Measurements from ENCODE around the gene ACHE.

The ACHE gene

DNA sequence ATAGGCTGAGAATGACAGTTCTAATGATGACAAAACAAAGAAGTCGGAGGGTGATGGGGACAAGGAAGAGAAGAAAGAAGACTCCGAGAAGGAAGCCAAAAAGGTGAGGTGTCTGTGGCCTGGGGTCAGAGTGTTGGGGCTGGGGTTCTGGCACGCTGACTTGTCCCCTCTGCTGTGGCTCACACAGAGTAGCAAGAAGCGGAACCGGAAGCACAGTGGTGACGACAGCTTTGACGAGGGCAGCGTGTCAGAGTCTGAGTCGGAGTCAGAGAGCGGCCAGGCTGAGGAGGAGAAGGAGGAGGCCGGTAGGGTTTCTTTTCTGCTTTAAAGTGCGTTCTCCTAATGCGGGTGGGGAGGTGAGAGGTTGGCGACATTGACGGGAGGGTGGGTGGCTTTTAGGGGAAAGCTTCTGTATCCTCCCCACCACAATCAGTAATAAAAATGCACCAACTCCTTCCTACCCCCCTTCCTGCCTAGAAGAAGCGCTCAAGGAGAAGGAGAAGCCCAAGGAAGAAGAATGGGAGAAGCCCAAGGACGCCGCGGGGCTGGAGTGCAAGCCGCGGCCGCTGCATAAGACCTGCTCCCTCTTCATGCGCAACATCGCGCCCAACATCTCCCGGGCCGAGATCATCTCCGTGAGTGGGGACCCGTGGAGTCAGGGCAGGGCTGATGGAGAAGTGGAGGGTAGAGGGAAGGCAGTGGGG lies 10.8 kb downstream of the ACHE start:
- DNase-seq (ENCODE audit: low spot score): no peak

DNA sequence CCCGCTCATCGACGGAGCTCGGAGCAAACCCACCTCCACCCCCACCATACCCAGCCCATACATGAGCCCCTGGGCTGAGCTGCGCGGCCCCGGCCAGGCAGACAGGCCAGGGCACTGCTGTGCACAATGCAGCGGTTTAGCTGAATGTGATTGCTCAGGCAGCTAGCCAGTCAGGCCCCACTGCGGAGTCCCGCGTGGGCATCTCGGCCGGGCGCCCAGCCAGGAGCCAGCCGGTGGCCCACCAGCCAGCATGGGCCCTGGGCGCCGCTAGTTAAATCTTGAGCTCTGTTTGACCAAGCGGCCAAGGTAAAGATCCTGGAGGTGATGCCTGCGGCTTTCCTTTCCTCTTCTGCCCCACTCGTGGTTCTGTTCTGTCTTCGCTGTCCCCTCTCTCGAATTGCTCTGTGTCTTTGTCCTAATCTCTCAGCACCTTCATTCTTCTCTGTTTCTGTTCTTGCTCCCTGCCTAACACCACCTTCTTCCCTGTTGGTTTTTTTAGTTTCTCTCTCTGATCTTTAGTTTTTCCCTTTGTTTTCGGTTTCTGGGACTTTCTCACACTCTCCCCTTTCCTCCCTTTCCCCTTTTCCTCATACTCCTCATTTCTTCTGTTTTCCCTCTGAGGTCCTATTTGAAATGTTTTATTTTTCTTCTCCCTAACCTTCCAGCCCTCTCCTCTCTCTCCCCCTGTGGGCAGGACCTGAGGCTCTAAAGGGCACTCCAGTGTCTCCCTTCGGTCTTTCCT lies 12.7 kb downstream of the ACHE start:
- no peak for DNase-seq (ENCODE audit: low spot score)

DNA sequence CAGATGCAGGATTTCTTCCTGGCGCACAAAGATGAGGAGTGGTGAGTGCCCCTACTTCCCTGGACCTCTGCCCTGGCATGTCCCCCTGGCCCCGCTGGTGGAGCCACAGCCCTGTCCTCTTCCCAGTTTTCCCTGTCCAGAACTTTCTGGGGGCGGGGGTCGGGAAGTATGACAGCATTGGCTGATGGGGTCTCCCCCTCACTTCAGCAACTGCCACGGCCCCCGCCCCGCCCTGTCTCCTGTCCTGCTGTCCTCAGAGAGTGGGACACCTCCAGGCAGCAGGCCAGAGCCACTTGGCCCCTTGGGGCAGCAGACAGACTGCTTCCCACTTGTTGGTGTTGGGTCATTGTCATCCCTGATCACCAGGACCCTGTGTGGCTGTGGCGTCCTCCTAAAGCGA lies 13.5 kb downstream of the ACHE start:
- DNase-seq (ENCODE audit: low spot score): no peak

DNA sequence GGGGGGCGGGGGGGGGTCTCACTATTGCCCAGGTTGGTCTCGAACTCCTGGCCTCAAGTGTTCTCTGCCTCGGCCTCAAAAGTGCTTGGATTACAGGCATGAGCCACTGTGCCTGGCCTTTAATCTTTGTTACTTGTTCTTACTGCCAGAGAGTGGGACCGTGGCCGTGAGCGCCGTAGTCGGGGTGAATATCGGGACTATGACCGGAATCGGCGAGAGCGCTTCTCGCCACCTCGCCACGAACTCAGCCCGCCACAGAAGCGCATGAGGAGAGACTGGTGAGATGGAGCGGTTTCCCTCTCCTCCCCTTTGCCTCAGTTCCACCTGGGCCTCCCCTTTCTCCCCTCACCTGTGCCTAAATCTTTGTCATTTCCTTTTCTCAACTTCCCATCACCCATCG lies 14.6 kb downstream of the ACHE start:
- no peak for DNase-seq (ENCODE audit: low spot score)

DNA sequence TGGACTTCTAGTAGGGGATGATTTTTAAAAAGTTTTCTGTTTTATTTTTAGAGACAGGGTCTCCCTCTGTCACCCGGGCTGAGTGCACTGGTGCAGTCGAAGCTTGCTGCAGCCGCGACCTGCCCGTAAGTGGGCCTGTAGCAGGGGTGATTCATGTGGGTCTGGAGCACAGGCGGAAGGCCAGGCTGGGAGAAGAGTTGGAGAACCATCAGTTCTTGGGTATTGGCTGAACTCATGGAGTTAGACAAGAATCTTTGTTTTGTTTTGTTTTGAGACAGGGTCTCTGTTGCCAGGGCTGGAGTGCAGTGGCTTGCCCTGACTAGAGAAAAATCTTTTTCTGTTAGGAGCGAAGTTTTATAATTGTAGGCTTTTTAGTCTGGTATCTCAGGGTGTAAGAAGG lies 15.0 kb downstream of the ACHE start:
- DNase-seq (ENCODE audit: low spot score): no peak

DNA sequence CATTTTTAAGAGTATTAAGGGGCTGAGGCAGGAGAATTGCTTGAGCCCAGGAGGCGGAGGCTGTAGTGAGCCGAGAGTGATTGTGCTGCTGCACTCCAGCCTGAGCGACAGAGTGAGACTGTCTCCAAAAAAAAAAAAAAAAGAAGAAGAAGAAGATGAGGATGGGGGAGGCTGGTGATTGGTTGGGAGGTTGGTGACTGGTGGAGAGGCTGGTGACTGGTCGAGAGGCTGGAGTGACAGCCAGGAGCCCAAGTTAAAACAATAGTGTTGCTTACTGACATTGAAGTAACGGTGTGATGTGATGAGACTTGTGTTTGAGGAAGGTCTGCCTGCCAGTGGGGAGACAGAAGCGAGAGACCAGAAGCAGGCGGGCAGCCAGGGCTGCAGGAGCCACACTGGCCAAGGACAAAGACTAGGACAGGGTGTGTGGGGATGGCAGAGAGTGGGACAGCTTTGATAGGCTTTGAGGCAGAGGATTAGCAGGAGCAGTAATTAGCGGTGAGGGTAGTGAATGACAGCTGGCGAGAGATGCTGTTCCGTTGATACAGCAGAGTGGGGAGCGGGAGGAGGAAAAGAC lies 15.9 kb downstream of the ACHE start:
- no peak for DNase-seq (ENCODE audit: low spot score)

DNA sequence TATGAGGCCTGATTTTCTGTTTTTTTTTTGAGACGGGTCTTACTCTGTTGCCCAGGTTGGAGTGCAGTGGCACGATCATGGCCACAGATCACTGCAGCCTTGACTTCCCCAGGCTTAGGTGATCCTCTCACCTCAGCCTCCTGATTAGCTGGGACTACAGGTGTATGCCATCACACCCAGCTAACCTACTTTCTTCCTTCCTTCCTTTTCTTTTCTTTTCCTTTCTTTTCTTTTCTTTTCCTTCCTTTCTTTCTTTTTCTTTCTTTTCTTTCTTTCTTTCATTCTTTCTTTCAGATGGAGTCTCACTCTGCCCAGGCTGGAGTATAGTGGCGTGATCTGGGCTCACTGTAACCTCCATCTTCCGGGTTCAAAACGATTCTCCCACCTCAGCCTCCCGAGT lies 17.0 kb downstream of the ACHE start:
- no peak for DNase-seq (ENCODE audit: low spot score)

DNA sequence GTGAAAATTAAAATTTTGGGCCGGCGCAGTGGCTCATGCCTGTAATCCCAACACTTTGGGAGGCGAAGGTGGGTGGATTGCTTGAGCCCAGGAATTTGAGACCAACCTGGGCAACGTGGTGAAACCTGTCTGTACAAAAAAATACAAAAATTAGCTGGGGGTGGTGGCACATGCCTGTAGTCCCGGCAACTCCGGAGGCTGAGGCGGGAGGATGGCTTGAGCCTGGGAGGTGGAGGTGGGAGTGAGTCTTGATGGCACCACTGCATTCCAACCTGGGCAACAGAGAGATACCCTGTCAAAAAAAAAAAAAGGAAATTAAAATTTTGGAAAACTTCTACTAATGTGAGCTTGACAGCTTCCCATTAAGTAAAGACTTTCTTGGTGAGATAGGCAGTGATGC lies 17.7 kb downstream of the ACHE start:
- DNase-seq (ENCODE audit: low spot score): no peak

DNA sequence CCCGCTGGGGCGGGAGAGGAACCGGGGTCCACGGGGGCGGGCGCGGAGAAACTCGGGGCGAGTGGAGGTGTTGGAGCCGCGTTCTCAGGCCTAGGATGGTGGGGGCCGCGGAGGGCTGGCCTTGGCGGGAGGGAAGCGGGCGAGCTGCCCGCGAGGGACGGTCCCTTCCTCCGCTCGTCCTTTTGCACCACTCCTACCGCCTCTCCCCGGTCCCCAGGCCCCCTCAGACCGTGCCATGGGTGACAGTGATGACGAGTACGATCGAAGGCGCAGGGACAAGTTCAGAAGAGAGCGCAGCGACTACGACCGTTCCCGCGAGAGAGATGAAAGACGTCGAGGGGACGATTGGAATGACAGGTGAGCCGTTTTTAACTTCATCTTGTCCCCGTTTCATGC lies 20.3 kb downstream of the ACHE start:
- DNase-seq (ENCODE audit: low spot score): peak; percentile 70

DNA sequence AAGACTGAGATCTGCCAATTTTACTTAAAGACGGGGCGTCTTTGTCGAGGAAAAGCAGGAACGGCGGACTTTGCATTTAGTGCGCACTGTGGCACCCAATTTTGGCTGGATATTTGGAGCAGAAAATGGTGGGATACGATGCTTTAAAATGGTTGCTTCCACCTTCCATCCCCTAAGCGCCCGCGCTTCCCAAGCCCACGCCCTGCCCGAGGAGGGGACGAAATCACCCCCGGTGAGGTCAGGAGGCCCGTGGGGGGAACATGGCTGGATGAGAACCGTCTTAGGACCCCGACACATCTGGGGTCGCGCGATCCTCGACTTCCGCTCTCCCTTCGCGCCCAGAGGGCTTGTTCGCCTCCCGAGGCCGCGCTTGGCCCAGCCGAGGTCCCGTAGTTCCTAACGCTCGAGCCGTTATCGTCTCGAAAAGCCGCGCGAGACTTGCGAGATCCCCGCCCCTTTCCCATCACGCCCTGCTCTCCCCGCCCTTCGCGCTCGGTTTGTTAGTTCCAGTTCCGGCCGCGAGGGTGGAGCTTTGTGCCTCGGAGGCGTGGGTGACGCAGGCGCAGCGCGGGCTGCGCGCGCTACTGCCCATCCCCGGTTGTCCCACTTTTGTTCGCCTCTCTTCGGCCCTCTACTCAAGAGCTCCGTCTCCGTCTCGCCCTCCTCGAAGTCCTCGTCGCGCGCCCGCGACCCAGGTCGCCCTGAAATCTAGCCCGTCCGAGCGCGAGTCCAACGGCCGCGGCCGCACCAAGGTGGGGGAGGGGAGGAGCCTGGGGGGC lies 20.9 kb downstream of the ACHE start, which contains the start of gene SRRT:
SRRT (plus strand) TSS at position 527 of the 779 bp plus-strand sequence. CDS start 488 bp downstream, outside the sequence.
- peak; percentile 99 for DNase-seq (ENCODE audit: low spot score)

DNA sequence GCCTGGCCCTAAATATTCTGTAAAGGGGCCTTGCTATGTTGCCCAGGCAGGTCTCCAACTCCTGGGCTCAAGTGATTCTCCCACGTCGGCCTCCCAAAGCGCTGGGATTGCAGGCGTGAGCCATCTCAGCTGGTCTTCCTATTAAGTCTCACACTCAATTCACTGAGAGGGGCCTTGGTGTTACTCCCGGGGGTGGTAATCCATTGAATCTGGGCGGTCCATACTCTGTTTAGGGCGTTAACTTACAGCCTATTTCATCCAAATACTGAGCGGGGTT lies 21.4 kb downstream of the ACHE start:
- DNase-seq (ENCODE audit: low spot score): no peak

DNA sequence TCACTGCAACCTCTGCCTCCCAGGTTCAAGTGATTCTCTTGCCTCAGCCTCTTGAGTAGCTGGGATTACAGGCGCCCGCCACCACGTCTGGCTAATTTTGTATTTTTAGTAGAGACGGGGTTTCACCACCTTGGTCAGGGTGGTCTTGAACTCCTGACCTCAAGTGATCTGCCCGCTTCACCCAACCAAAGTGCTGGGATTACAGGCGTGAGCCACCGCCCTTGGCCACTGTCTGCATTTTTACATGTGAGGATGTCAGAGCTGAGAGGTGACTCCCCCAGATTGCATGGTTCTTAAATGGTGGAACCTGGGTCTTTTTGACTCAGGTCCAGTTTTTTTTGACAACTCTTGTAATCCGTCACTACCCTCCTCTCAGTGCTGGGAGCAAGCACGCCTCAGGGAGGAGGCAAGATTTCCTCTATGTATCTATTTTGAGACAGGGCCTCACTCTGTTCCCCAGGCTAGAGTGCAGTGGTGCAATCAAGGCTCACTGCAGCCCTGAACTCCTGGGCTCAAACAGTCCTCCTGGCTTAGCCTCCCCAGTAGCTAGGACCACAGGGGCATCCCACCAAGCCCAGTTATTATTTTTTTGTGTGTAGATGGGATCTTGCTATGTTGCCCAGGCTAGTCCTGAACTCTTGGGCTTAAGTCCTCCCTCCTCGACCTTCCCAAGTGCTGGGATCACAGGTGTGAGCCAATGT lies 21.9 kb downstream of the ACHE start:
- DNase-seq (ENCODE audit: low spot score): no peak

DNA sequence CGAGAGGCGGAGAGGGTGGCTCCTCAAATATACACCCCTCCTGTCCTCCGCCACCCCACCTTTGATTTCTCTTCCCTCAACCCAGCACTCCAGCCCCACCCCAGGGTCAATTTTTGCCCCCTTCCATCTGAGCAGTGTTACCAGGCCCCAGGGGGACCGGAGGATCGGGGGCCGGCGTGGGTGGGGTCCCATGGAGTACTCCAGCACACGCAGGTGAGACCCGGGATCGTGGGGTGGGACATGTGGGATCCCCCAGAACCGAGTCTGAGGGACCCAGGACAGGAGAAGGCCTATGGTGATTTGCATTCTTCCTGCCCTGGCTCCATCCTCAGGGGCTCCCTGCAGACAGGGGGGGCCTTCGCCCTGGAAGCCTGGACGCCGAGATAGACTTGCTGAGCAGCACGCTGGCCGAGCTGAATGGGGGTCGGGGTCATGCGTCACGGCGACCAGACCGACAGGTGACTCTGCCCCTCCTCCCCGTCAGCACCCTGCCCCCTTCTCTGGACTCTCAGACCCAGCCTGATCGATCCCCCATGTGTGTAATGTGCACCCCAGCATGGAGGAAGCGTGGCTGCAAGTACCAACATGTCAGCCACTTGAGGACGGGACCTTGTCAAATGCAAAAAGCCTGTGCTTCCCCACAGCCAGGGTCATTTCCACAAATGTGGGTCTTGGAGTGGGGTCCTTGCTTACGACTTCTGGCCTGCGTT lies 27.8 kb downstream of the ACHE start:
- DNase-seq (ENCODE audit: low spot score): no peak

DNA sequence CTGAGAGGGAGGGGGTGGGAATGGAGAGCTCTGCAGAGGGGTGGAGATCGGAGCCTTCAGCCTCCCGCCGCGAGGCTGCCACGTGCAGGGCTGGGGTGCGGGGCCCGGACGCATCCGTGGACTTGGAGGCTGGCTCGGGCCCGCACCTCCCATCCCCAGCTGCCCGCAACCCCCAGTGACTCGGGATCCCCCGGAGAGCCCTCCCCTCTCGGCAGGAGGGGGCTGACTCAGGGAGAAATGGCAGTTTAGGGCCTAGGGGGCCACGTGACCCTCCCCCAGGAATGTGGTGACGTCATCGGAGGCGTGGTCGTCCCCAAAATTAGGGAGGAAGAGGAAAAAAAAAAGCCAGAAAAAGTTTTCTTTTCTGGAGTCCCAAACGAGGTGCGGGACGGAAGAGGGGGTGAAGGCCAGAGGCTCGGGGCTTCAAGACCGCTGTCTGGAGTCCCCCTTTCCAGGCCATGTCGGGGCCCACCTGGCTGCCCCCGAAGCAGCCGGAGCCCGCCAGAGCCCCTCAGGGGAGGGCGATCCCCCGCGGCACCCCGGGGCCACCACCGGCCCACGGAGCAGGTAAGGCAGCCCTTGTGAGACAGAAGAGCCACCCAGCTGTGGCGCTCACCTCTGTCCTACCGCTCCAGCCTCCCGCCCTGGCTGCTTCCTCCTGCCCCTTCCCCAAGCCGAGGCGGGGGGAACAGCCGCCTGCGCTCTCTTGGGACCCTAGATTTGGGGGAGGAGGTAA lies 28.5 kb downstream of the ACHE start, which contains the start of gene TRIP6:
TRIP6 (plus strand) TSS at position 348 of the 736 bp plus-strand sequence; CDS start at position 459, 111 bp downstream.
- DNase-seq (ENCODE audit: low spot score): peak; percentile 82

DNA sequence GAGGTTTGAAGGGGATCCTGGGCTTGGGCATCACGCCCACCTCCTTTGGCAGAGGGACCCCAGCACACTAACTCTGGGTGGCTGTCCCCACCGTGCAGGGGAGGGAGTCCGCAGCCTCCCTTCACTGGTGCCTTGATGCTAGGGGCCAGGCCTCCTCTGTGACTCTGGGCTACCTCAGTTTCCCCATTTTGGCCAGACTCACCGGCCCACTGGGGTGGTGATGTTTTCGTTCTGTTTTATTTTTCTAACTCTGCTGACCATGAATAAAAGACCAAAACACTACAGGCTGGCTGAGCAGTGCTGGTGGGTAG lies 29.0 kb downstream of the ACHE start:
- no peak for DNase-seq (ENCODE audit: low spot score)

DNA sequence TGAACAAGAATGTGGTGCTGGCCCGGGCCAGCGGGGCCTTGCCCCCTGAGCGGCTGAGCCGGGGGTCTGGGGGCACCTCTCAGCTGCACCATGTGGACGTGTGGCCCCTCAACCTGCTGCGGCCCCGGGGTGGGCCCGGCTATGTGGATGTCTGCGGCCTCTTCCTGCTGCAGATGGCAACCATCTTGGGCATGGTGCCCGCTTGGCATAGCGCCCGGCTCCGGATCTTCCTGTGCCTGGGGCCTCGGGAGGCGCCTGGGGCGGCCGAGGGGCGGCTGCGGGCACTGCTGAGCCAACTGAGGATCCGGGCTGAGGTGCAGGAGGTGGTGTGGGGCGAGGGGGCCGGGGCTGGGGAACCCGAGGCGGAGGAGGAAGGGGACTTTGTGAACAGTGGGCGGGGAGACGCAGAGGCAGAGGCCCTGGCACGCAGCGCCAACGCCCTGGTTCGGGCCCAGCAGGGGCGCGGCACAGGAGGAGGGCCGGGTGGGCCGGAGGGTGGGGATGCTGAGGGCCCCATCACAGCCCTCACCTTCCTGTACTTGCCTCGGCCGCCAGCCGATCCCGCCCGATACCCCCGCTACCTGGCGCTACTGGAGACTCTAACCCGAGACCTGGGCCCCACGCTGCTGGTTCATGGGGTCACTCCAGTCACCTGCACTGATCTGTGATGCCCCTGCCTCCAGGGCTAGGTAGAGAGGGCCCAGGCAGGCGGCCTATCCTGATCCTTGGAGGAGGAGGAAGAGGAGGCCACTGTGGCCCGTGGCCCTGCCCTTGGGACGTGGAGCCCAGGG lies 29.6 kb downstream of the ACHE start:
- DNase-seq (ENCODE audit: low spot score): peak; percentile 77

DNA sequence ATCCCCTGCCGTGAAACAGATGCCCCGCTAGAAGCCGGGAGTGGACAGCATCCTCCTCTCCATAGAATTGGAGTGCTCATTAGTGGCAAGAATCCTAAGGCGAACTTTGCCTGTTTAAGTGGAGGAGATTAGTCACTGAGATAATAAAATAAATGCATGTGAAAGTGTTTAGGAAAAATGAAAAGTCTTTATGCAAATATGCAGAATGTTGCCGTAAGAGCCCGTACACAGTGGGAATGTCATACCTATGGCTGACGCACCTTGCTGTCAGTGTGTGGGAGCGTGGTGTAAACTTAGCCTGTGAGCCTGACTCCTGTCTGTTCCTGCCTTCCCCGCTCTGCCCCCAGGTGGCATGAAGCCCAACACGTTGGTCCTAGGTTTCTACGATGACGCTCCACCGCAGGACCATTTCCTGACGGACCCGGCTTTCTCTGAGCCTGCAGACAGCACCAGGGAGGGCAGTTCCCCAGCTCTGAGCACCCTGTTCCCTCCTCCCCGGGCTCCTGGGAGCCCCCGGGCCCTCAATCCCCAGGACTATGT lies 30.2 kb downstream of the ACHE start:
- DNase-seq (ENCODE audit: low spot score): peak; percentile 90

DNA sequence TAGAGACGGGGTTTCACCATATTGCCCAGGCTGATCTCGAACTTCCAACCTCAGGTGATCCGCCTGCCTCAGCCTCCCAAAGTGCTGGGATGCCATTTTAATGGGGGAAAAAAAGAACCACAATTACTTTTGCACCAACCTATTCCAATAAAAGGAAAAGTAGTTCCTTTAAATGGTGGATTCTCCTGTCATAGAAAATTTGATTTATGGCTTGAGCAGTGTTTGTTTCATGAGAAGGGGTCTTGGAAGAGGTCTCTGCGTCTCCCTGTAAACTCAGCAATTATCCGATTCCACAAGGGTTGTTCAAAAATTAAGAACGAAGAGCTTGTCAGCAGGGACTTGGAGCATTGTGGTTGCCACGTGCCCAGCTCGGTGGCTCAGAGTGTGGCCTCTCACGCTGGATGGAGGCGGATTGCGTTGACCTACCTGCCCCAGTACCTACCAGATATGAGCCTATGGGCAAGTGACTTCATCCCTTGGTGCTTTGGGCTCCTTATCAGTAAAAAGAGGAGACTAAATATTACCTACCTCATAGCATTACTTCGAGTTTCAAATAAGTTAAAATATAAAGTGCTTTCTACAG lies 31.3 kb downstream of the ACHE start:
- DNase-seq (ENCODE audit: low spot score): no peak

DNA sequence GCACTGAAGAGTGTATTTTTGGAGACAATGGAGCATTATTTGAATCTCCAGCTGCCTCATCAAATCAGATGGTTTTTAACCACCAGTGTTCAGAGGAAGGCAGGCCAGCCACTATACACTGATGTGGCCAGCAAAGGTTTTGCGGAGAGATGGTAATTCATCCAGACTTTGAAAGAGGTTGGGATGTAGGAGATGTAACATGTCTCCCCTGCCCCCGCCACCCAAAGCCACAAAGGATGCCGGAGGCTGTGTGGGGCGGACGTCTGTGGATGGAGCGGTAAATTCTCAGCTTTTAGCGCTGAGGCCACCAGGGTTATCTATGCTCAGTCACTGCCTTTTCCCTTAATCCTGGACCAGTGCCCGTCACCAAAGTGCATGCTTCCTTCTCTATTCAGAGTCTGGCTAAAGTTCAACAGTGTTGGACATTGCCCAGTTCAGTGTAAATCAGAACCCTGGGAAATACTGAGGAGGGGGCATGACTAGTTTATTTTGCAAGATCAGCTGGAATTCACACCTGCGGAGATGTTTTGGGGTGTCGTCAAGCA lies 32.2 kb downstream of the ACHE start:
- DNase-seq (ENCODE audit: low spot score): peak; percentile 64
